SH-SY5Y (cell line): ENCODE measurements around the gene ATG13.

Source experiments
- GATA2 ChIP-seq: IDR thresholded peaks from 2 replicates; pipeline ENCODE4 v1.6.1; 2011; ENCODE audit warnings: mild to moderate bottlenecking, low read depth, low read length
- GATA3 ChIP-seq: IDR thresholded peaks from 2 replicates; pipeline ENCODE4 v1.6.1; 2011; ENCODE audit warnings: low read depth, mild to moderate bottlenecking, low read length, moderate library complexity

The ATG13 gene

DNA sequence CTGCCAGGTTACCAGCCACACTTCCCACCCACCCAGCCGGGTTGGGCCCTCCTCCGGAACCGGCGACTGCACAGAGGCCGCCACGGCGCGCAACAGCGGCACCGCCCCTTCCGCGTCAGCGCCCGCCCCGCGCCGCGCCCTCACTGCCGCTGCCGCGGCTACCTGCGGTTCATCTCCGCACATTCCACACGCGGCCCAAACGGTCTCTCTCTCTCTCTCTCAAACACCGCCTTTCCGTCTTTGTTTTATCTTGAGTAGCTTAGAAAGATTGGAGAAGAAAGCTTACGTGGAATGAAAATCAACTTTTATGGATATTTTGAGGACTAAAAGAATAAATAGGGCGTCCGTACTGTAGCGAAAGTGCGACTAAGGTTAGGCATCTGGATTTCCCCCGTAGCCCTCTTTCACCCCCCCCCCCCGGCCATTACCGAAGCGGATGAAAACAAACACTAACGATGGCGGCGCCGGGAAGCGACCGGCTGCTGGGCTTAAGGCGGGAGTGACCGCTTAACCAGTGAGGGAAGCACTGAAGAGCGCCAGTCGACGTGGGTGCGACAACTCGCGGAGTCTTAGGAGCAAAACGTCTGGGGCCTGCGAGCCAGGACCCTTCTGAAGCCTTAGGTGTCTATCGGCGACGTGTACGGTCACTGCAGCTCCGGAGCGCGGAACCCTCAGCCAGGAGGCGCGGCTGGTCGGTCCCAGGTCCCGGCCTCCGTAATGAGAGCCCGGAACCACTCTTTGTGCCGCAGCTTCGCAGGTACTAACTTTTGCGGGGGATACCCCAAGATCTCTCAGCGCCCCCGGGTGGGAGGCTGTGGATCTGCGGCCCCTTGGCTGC lies at the start of gene ATG13, which contains the start of gene HARBI1:
TSS of gene ATG13 (plus strand) at position 420 of the 838 bp plus-strand sequence. CDS start 26,739 bp downstream, outside the sequence.
TSS of gene HARBI1 (minus strand) at position 94 of the 838 bp plus-strand sequence. CDS start 990 bp downstream, outside the sequence.
- TF ChIP-seq GATA3, result no peak
- no peak for TF ChIP-seq GATA2

DNA sequence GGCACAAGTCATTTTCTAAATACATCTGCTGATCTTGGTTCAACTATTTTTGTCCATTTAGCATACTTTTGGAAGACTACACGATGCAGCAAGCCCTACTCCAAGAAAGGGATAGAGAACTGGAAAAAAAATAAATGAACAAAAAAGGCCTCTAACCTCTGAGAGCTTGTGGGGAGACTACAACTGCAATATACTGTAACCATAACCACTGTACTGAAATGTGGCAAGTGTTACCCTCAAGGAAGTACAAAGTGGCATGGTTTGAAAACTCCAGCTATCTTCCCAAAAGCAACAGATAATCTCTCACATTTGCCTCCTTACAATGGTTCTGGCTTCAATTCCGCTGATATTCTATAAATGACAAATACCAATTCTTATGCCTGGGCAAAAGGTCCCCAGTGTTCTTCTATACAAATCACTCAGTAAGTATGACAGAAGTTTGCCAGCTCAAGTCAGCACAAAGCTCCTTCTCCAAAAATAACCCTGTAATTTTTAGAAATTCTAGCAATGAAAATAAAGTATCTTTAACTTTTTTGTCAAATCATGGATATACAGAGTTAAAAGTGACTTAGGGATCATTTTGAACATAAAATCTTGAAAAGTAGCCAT lies 46.5 kb upstream of the ATG13 start:
- no peak for TF ChIP-seq GATA3
- TF ChIP-seq GATA2, result no peak

- no peak for TF ChIP-seq GATA2
- TF ChIP-seq GATA3, result no peak
These were observed 42.7 kb upstream of the ATG13 start for GRCh38 chr11:46574656-46575055.

GRCh38 chr11:46577058-46577457 lies 40.3 kb upstream of the ATG13 start:
- TF ChIP-seq GATA2 (no peak), GATA3 (no peak)

- no peak for TF ChIP-seq GATA2
- TF ChIP-seq GATA3, result no peak
These were observed 34.8 kb upstream of the ATG13 start for GRCh38 chr11:46582588-46582987.

DNA sequence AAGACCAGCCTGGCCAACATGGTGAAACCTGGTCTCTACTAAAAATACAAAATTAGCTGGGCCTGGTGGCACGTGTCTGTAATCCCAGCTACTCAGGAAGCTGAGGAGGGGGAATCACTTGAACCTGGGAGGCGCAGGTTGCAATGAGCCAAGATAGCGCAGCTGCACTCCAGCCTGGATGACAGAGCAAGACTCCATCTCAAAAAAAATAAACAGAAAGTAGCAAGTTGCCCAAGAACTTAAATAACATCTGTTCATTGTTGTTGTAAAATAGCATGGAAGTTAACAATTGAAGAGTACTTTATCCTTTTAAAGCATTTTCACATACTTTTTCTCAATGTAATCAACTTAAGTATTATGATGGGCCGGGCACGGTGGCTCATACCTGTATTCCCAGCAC lies 29.2 kb upstream of the ATG13 start:
- no peak for TF ChIP-seq GATA2
- no peak for TF ChIP-seq GATA3

- no peak for TF ChIP-seq GATA2
- no peak for TF ChIP-seq GATA3
These were observed 28.4 kb upstream of the ATG13 start for GRCh38 chr11:46588915-46589314.

- no peak for TF ChIP-seq GATA2
- no peak for TF ChIP-seq GATA3
These were observed 26.4 kb upstream of the ATG13 start for GRCh38 chr11:46590740-46591605.

DNA sequence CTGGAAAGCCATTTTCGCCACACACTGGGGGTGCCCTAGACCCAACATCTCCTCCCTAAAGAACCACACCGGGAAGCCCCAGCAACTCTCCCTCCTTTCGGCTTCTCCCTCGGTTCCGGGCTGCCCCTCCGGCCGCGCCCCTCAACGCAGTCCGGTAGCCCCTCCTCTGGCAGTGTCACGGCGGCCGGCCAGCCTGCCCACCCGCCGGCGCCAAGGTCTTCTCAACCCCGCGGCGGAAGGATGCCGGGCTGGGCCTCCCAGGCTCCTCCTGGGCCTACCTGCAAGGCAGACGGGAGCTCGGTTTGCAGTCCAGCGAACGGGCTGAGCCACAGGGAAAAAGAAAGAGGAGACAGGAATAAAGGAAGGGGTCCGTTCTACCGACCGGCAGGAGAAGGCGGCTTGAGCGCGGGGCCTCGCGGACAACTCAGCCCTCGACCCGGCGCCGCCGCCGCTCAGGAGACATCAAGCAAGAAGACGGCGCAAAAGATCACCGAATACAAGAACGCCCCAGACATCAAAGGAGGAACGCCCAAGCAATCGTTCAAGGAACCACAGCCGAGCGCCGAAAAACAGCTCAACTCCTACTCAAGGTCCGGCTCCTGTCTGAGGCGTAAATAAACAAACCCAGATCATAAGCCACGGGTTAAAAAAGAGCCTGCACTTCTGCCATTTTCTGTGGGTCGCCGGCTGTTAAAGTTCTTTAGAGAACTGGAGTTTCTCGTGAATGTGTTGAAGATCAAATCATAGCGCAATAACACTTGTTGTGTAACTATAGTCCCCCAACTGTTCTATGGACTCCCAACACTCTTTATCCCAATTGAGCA lies 23.6 kb upstream of the ATG13 start, which contains the start of gene AMBRA1:
TSS of gene AMBRA1 (minus strand) at position 474 of the 824 bp plus-strand sequence. CDS start 45,643 bp downstream, outside the sequence.
- TF ChIP-seq GATA2, result no peak

DNA sequence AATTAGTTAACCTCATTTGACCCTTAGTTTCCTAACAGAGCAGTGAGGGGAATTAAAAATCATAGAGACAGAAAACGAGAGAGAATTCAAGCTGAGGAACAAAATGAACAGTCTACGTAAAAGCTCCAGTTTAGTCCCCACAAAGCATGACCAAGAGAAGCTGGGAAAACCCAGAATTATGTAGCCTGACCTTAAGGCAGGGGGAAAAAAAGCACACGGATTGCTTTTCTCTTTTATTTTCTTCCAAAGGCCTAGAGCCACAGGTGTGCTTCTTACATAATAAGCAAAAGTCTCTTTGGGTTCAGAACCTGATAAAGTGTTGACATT lies 23.0 kb upstream of the ATG13 start:
- TF ChIP-seq GATA3 (no peak), GATA2 (no peak)

GRCh38 chr11:46594785-46595184 lies 22.6 kb upstream of the ATG13 start:
- no peak for TF ChIP-seq GATA3
- no peak for TF ChIP-seq GATA2

- no peak for TF ChIP-seq GATA2
- TF ChIP-seq GATA3, result no peak
These were observed 20.2 kb upstream of the ATG13 start for GRCh38 chr11:46597155-46597554.

DNA sequence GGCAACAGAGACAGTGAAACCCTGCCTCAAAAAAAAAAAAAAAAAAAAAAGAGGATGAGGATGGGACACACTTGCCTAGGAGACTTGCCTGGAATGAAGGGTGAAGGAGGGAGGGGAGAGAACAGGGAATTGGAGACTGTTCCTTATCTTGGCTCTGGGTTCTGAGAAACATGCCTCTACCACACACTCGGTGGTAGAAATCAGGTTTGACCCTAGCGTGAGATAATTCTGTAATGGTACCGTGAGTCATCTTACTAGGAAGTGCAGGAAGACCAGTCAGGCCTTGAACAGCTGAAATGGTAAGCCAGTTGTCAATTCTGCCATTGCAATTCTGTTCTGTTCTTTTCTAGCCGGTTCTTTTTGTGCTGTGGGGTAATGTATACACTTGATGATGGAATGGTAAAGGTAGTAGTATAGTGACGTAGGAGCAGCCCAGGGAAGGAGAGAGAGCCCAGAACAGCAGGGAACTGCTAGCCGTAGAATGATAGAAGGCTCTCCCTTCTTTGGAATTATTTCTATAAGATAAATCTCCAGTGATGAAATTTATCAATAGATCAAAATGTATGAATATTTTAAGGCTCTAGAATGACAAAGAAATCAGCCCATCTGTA lies 19.6 kb upstream of the ATG13 start:
- TF ChIP-seq GATA2 (no peak), GATA3 (no peak)
